Adrenal gland (tissue), 5 donors: ENCODE data around the gene MDN1.
"Not testable (repeated sequence)": the region's sequence is repeated elsewhere in the genome, so short reads cannot be mapped to it uniquely, and the experiment has no call there.

Experiments used
- POLR2A ChIP-seq, 2 donors: fragments of 450-650 bp; IDR thresholded peaks; one replicate each; pipeline ENCODE4 v1.6.1; 2017; ENCODE audit warnings: antibody characterized with exemption in 2 of 2, mild to moderate bottlenecking in 2 of 2, moderate library complexity in 1 of 2
- TF ChIP-seq, protein P1 (sequence below), 6 experiments: fragments of 450-650 bp in 4 of 6; fragments of 200-600 bp in 2 of 6; sonication (generic) in 1 of 6; IDR thresholded peaks; 1 replicate in 5 of 6; 2 replicates in 1 of 6; pipeline versions ENCODE4 v1.5.1 to v1.8.0; 2016 to 2021; ENCODE audit warnings: antibody characterized with exemption in 6 of 6, mild to moderate bottlenecking in 2 of 6, moderate library complexity in 1 of 6
- donor health status: DM: no; HTN: no; CAD: no.

DNA sequence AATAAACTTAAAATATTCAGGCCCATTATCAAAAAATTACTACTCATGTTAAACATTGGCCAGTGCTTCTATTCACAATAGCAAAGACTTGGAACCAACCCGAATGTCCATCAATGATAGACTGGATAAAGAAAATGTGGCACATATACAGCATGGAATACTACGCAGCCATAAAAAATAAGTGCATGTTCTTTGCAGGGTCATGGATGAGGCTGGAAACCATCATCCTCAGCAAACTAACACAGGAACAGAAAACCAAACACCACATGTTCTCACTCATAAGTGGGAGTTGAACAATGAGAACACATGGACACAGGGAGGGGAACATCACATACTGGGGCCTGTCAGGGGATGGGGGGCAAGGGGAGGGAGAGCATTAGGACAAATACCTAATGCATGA lies 88.3 kb downstream of the MDN1 start:
- TF ChIP-seq, protein P1, sequence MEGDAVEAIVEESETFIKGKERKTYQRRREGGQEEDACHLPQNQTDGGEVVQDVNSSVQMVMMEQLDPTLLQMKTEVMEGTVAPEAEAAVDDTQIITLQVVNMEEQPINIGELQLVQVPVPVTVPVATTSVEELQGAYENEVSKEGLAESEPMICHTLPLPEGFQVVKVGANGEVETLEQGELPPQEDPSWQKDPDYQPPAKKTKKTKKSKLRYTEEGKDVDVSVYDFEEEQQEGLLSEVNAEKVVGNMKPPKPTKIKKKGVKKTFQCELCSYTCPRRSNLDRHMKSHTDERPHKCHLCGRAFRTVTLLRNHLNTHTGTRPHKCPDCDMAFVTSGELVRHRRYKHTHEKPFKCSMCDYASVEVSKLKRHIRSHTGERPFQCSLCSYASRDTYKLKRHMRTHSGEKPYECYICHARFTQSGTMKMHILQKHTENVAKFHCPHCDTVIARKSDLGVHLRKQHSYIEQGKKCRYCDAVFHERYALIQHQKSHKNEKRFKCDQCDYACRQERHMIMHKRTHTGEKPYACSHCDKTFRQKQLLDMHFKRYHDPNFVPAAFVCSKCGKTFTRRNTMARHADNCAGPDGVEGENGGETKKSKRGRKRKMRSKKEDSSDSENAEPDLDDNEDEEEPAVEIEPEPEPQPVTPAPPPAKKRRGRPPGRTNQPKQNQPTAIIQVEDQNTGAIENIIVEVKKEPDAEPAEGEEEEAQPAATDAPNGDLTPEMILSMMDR (IDR thresholded peaks at IDR 0.05): not testable (repeated sequence)
- TF ChIP-seq POLR2A (IDR thresholded peaks at IDR 0.05): not testable (repeated sequence)
